Lower lobe of right lung (tissue), 2 donors: ENCODE results near the gene NTF4. TPM values are rescaled to one million over a fixed set of nuclear protein-coding genes. Genes with fewer than 3 reads are reported as not detected.
A peak's percentile ranks its signal among the peaks of the same experiment; 100 is the strongest.

Experiments used
- ATAC-seq, 2 donors: fragments of 200-7000 bp; cut with Tn5 transposase; one replicate each; pipeline ENCODE4 v1.9.1; 2020 to 2022; ENCODE audit warnings: mild to moderate bottlenecking in 2 of 2, moderate library complexity in 2 of 2
- DNase-seq: peaks from one replicate; pipeline ENCODE4 v3.0.0-alpha.2; 2020
- H3K27ac ChIP-seq: fragments of 200-600 bp; one replicate; pipeline ENCODE4 v1.8.0; 2022
- H3K27me3 ChIP-seq: fragments of 200-600 bp; one replicate; pipeline ENCODE4 v1.8.0; 2022; ENCODE audit warnings: low read depth
- H3K36me3 ChIP-seq: fragments of 200-600 bp; one replicate; pipeline ENCODE4 v1.8.0; 2022; ENCODE audit warnings: mild to moderate bottlenecking
- H3K4me1 ChIP-seq: fragments of 200-600 bp; one replicate; pipeline ENCODE4 v1.8.0; 2022
- H3K4me3 ChIP-seq: fragments of 200-600 bp; one replicate; pipeline ENCODE4 v1.8.0; 2022; ENCODE audit warnings: mild to moderate bottlenecking
- H3K9me3 ChIP-seq: fragments of 200-600 bp; one replicate; pipeline ENCODE4 v1.8.0; 2022
- intact Hi-C: fragments of 100-400 bp; cut with DNase I; formaldehyde crosslinking; loops from one replicate; pipeline ENCODE4 v1.11.0; 2022
- long read RNA-seq: library from polyadenylated mRNA; unstranded; transcript quantifications from one replicate; pipeline ENCODE4 v2.0.0, GENCODE V29; 2021
- total RNA-seq: library from RNA; stranded (reverse); fragmentation: NEBNext Ultra II Directional; extraction: Animal tissue kit (Norgen Biotek cat#: 25700); gene quantifications from one replicate; pipeline ENCODE4 v1.2.1, GENCODE V29; 2021
- TF ChIP-seq, protein P1 (sequence below): fragments of 200-600 bp; IDR thresholded peaks from one replicate; pipeline ENCODE4 v1.8.0; 2022; ENCODE audit warnings: antibody characterized with exemption, mild to moderate bottlenecking
- donor health status: DM: no; HTN: yes; CAD: no; lungs with severe emphysema.

Gene NTF4, protein sequence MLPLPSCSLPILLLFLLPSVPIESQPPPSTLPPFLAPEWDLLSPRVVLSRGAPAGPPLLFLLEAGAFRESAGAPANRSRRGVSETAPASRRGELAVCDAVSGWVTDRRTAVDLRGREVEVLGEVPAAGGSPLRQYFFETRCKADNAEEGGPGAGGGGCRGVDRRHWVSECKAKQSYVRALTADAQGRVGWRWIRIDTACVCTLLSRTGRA
- total RNA-seq: 3.1 TPM
- long read RNA-seq, partial matches to known transcripts: 7 of 12 reads
- long read RNA-seq, other reads (novel, unspliced or antisense): 4 of 12 reads

DNA sequence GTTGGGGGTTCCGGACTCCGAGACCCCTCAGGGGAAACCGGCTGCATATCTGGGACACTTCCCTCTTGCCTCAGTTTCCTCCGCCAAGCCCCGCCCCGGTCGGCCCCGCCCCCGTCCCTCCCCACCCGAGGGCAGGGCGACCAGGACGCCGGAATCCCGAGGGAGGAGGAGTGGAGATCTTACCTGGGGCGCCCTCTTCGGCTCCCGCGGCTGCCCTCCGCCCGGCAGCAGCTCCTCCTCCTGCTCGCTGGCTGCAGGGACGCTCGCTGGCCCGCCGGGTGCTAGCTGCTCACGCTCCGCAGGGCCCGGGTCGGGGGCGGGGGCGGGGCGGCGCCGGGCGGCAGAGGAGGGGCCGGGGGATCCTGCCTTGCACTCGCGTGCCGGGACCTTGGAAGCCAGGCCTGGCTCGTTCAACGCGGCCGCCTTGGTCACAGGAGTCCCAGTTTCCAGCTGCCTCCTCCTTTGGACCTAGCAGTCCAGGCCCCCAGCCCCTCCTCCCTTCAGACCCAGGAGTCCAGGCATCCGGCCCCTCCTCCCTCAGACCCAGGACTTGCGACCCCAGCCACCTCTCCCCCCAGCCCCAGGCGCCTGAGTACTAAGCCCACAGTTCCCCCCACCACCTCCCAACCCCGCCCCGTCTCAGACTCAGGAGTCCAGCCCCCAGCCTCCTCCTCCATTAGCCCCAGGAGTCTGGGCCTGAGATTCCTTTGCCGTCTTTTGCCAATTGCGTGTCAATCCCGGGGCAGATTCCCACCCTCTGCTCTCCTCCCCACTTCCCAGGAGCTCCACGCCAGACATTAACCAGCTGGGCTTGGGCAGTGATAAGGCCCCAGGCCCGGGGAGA lies at the start of gene NTF4:
Gene NTF4 (minus strand): TSS at position 51 of the 844 bp plus-strand sequence. CDS start 2,821 bp downstream, outside the sequence.
- intact Hi-C loops: no loop called here
- TF ChIP-seq, protein P1, sequence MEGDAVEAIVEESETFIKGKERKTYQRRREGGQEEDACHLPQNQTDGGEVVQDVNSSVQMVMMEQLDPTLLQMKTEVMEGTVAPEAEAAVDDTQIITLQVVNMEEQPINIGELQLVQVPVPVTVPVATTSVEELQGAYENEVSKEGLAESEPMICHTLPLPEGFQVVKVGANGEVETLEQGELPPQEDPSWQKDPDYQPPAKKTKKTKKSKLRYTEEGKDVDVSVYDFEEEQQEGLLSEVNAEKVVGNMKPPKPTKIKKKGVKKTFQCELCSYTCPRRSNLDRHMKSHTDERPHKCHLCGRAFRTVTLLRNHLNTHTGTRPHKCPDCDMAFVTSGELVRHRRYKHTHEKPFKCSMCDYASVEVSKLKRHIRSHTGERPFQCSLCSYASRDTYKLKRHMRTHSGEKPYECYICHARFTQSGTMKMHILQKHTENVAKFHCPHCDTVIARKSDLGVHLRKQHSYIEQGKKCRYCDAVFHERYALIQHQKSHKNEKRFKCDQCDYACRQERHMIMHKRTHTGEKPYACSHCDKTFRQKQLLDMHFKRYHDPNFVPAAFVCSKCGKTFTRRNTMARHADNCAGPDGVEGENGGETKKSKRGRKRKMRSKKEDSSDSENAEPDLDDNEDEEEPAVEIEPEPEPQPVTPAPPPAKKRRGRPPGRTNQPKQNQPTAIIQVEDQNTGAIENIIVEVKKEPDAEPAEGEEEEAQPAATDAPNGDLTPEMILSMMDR: no peak

DNA sequence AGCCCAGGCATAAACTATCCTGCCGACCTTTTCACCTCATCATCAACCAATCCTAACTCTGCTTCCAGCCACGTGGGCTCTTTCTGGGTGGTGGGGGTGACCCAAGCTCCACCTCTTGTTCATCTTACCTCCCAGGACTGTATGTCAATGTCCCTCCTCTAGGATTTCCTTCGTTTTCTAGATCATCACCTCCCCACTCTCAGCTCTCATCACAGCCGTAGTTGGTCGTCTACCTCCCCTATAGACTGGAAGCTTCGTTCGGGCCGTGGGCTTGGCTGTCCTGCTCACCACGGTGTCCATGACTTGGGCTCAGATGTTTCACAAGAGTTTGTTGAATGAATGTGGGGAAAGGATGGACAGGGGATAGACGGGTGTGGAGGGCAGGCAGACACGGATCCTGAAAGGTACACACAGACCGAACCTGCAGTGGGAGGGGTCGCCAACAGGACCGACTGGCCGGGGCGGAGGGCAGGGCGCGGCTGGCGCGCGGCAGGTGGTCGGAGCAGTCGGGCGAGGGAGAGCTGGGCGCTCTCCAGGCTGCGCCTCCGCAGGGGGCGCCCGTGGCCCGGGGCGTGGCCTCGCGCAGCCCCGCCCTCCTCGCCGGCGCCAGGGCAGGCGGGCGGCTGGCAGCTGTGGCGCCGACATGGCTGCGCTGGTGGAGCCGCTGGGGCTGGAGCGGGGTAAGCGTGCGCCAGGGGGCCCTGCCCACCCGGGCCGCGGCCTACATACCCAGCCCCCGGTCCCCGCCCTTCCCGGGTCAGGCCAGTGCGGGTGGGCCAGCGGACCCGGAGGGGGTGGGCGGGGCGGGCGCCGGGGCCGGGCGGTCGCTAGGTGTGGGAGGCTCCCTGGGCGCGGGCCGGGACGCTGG lies 49.4 kb upstream of the NTF4 start, which contains the start of gene LIN7B:
Gene LIN7B (plus strand): TSS at position 609 of the 868 bp plus-strand sequence. CDS start 35 bp downstream, at position 644.
- Histone ChIP-seq H3K27me3 (no peaks in the 10 kb centered on the region), H3K4me1 (peaks cover 36% of the 10 kb centered on the region), H3K9me3 (no peaks in the 10 kb centered on the region), H3K36me3 (peaks cover 5% of the 10 kb centered on the region), H3K4me3 (peak within 1 kb of the TSS; percentile 87), H3K27ac (peak within 1 kb of the TSS; percentile 79)
- TF ChIP-seq, protein P1: peak; percentile 46
- peak; percentile 71 for DNase-seq
- ATAC-seq: peak; percentile 78 to 79
- intact Hi-C loops: no loop called here

More for the DNA sequence above, at the start of gene NTF4:
- Histone ChIP-seq H3K4me3 (peak within 1 kb of the TSS; percentile 39), H3K27me3 (peaks cover 36% of the 10 kb centered on the region), H3K4me1 (no peaks in the 10 kb centered on the region), H3K27ac (peak within 1 kb of the TSS; percentile 24), H3K9me3 (no peaks in the 10 kb centered on the region), H3K36me3 (no peaks in the 10 kb centered on the region)
- DNase-seq: peak; percentile 58
- peak; percentile 77 to 90 for ATAC-seq

- H3K9me3 ChIP-seq: no peaks in the 10 kb centered on the region
- DNase-seq (no peak), ATAC-seq (no peak)
- H3K4me1 ChIP-seq: peaks cover 21% of the 10 kb centered on the region
- no peak overlapping the region for H3K27ac ChIP-seq
- H3K4me3 ChIP-seq: no peak overlapping the region
- H3K27me3 ChIP-seq: no peaks in the 10 kb centered on the region
- intact Hi-C loops: no loop called here
- H3K36me3 ChIP-seq: peaks cover 31% of the 10 kb centered on the region
- TF ChIP-seq, protein P1: no peak
Observed at GRCh38 chr19:49111218-49111998, 46.8 kb upstream of the NTF4 start.

DNA sequence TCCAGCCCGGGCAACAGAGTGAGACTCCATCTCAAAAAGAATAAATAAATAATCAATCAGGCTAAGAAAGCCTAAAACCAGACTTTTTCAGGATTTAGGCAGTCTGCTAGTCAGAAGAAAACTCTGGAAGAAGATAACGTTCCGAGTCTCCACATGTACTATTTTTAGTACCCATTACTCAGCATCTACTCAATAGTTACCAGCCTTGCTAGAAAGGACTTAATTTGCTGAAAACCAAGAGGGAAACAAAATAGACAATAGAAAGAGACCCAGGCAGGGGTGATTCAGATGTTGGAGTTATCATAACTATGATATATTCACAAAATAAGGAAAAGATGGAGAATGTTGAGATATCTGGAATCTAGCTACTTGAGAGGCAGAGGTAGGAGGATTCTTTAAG lies 45.9 kb upstream of the NTF4 start:
- Histone ChIP-seq H3K27ac (no peak overlapping the region), H3K9me3 (no peaks in the 10 kb centered on the region), H3K4me3 (no peak overlapping the region), H3K27me3 (no peaks in the 10 kb centered on the region), H3K4me1 (peaks cover 21% of the 10 kb centered on the region), H3K36me3 (peaks cover 39% of the 10 kb centered on the region)
- TF ChIP-seq, protein P1: no peak
- ATAC-seq (no peak), DNase-seq (no peak)
- intact Hi-C loops: no loop called here
